Testis (tissue), 3 donors: ENCODE measurements around the gene CACNB2. TPM values are rescaled to one million over a fixed set of nuclear protein-coding genes. Genes with fewer than 3 reads are reported as not detected.

Source experiments
- DNase-seq: peaks from one replicate; pipeline ENCODE4 v3.0.0-alpha.2; 2019
- H3K27ac ChIP-seq, 2 donors: fragments of 200-600 bp; sonication (generic); one replicate each; pipeline ENCODE4 v1.5.1; 2019
- H3K27me3 ChIP-seq: fragments of 200-600 bp; sonication (generic); one replicate; pipeline ENCODE4 v1.5.1; 2019
- H3K36me3 ChIP-seq: fragments of 200-600 bp; sonication (generic); one replicate; pipeline ENCODE4 v1.5.1; 2017; ENCODE audit warnings: low read depth; ENCODE audit errors: missing control alignments
- H3K4me1 ChIP-seq: fragments of 200-600 bp; sonication (generic); one replicate; pipeline ENCODE4 v1.5.1; 2019
- H3K4me3 ChIP-seq, 2 donors: fragments of 200-600 bp; sonication (generic); one replicate each; pipeline ENCODE4 v1.5.1; 2017 to 2019
- H3K9me3 ChIP-seq: fragments of 200-600 bp; sonication (generic); one replicate; pipeline ENCODE4 v1.5.1; 2017
- POLR2A ChIP-seq: fragments of 450-650 bp; IDR thresholded peaks from one replicate; pipeline ENCODE4 v1.6.1; 2017; ENCODE audit warnings: antibody characterized with exemption, mild to moderate bottlenecking, moderate library complexity
- WGBS, 2 donors: methylation state at CpG; one replicate each; pipeline ENCODE4 v1.1.5; 2018; 5-methylcytosine and 5-hydroxymethylcytosine counted together
- intact Hi-C: fragments of 100-400 bp; cut with DNase I; formaldehyde crosslinking; loops from one replicate; pipeline ENCODE4 v1.15.1; 2023; ENCODE audit warnings: low total_unique reads
- polyA plus RNA-seq: library from polyadenylated mRNA; stranded (reverse); fragments of 350-450 nt; fragmentation: Illumina TruSeq; extraction: RNeasy Lipid Tissue Mini Kit (QIAGEN cat#74804); gene quantifications from one replicate; pipeline ENCODE4 v1.2.3, GENCODE V29; 2014; ENCODE audit warnings: low read depth, low replicate concordance; ENCODE audit not compliant: insufficient read depth
- total RNA-seq, 2 donors: library from RNA; depleted of rRNA; stranded (reverse); fragments of >200 nt; gene quantifications; one replicate each; pipeline ENCODE4 v1.2.3, GENCODE V29; 2016
- TF ChIP-seq, protein P1 (sequence below), 3 experiments: fragments of 450-650 bp in 2 of 3; fragments of 200-600 bp in 1 of 3; sonication (generic) in 1 of 3; IDR thresholded peaks; one replicate each; pipeline ENCODE4 v1.5.1; 2016 to 2019; ENCODE audit warnings: antibody characterized with exemption in 3 of 3, mild to moderate bottlenecking in 2 of 3, moderate library complexity in 1 of 3

The CACNB2 gene
- total and polyA plus RNA-seq, 3 donors from 2014 or later, result 1.3 to 4.8 (median 1.4) TPM

DNA sequence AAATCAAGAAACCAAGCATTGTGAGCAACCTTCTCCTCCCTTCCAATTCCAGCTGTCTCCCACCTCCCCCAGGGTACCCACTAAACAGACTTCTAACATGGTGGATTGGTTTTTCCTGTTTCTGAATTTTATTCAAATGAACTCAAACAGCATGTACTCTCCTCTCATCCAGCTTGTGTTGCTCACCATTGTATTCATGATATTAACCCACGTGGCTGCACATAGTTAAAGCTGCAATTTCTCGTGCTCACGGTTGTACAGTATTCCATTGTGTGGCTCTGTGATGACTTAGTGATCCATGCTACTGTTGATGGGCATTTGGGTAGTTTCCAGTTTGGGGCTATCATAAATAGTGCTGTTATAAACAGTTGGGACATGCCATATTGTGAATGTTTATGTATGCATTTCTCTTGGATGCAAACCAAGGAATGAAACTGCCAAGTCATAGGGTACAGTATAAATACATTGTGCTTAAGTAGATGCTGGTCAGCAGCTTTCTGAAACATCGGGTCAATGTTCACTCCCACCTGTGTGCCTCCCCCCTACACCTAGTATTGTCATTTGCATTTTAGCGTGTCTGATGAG lies 124.3 kb downstream of the CACNB2 start:
- intact Hi-C loops, result no loop called here

DNA sequence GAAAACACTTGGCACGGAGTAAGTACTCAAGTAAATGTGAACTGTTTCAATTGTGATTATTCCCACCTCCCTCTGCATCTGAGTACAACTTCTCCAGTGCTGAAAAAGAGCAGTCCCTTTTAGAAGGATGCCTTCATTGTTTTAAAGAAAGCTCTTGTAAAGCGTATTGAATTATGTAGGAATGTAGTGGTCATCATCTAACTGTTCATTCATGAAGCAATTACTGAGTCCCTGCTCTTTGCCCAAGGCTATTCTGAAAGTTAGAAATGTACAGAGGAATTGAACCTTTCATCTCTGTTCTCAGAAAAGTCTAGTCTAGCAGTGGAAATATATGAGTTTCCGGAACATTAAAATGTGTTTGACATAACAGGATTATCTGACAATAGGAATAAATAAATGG lies 127.8 kb downstream of the CACNB2 start:
- Histone ChIP-seq H3K27me3 (no peaks in the 10 kb centered on the region), H3K9me3 (no peaks in the 10 kb centered on the region), H3K4me1 (no peaks in the 10 kb centered on the region), H3K27ac (no peak overlapping the region), H3K4me3 (no peak overlapping the region), H3K36me3 (no peaks in the 10 kb centered on the region)
- intact Hi-C loops, result no loop called here
- DNase-seq, result no peak
- 91 to 94% methylated on average over 3 of the region's 3 CpGs for WGBS, 2 donors
- no peak for TF ChIP-seq POLR2A
- TF ChIP-seq, protein P1, sequence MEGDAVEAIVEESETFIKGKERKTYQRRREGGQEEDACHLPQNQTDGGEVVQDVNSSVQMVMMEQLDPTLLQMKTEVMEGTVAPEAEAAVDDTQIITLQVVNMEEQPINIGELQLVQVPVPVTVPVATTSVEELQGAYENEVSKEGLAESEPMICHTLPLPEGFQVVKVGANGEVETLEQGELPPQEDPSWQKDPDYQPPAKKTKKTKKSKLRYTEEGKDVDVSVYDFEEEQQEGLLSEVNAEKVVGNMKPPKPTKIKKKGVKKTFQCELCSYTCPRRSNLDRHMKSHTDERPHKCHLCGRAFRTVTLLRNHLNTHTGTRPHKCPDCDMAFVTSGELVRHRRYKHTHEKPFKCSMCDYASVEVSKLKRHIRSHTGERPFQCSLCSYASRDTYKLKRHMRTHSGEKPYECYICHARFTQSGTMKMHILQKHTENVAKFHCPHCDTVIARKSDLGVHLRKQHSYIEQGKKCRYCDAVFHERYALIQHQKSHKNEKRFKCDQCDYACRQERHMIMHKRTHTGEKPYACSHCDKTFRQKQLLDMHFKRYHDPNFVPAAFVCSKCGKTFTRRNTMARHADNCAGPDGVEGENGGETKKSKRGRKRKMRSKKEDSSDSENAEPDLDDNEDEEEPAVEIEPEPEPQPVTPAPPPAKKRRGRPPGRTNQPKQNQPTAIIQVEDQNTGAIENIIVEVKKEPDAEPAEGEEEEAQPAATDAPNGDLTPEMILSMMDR (IDR thresholded peaks at IDR 0.05), result no peak

More for the DNA sequence above, 124.3 kb downstream of the CACNB2 start:
- no peak overlapping the region for H3K27ac ChIP-seq
- WGBS, 2 donors, result 78 to 84% methylated on average over 5 of the region's 5 CpGs
- TF ChIP-seq, protein P1 (IDR thresholded peaks at IDR 0.05), result no peak
- no peak for TF ChIP-seq POLR2A
- no peak for DNase-seq
- H3K4me1 ChIP-seq, result no peaks in the 10 kb centered on the region
- no peaks in the 10 kb centered on the region for H3K27me3 ChIP-seq
- H3K4me3 ChIP-seq, result no peak overlapping the region
- H3K36me3 ChIP-seq, result no peaks in the 10 kb centered on the region
- no peaks in the 10 kb centered on the region for H3K9me3 ChIP-seq

DNA sequence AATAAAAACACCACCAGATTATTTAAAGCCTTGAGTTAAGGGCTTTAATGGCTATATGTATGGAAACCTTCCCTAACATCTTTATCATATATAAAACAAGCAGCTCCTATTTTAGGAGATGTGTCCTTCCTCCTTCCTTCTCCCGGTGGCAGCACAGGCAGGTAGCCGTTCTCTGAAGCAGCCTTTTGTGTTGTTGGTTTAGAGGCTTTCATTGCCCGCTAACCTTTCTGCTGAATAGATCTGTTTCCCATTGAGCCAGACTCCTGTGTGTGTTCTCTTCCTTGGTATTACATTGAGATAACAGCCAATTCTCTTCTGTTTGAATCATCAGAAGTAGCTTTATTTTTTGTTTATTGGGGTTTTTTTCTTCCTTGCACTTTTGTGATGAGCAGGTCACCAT lies 131.3 kb downstream of the CACNB2 start:
- WGBS, 2 donors, result 81 to 82% methylated on average over 3 of the region's 3 CpGs
- Histone ChIP-seq H3K27me3 (no peaks in the 10 kb centered on the region), H3K4me3 (no peak overlapping the region), H3K4me1 (no peaks in the 10 kb centered on the region), H3K9me3 (no peaks in the 10 kb centered on the region), H3K36me3 (no peaks in the 10 kb centered on the region), H3K27ac (no peak overlapping the region)
- intact Hi-C loops, result no loop called here
- TF ChIP-seq, protein P1 (IDR thresholded peaks at IDR 0.05), result no peak
- TF ChIP-seq POLR2A, result no peak
- no peak for DNase-seq

DNA sequence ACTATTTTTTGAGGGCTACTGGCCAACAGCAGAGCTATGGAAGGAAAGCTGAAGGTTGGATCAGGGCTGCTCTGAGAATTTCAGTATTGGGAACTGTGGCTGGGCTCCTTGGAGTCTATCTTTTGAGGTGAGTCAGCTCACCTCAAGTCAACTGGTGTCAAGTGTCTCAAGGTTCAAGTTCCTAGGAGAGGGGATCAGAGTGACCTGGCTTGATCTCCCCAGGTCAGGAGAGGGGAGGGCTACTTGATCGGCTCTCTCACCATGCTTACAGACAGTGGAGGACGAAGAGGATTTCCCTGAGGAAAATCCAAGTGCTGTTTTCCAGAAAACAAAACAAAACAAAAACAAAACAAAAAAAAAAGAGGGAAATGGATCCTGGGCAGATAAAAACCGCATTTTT lies 132.8 kb downstream of the CACNB2 start:
- no peak for TF ChIP-seq POLR2A
- TF ChIP-seq, protein P1 (IDR thresholded peaks at IDR 0.05), result no peak
- 73 to 93% methylated on average over 3 of the region's 3 CpGs for WGBS, 2 donors
- Histone ChIP-seq H3K4me1 (no peaks in the 10 kb centered on the region), H3K27me3 (no peaks in the 10 kb centered on the region), H3K27ac (no peak overlapping the region), H3K4me3 (no peak overlapping the region), H3K9me3 (no peaks in the 10 kb centered on the region), H3K36me3 (no peaks in the 10 kb centered on the region)
- DNase-seq, result no peak
- intact Hi-C loops, result no loop called here

DNA sequence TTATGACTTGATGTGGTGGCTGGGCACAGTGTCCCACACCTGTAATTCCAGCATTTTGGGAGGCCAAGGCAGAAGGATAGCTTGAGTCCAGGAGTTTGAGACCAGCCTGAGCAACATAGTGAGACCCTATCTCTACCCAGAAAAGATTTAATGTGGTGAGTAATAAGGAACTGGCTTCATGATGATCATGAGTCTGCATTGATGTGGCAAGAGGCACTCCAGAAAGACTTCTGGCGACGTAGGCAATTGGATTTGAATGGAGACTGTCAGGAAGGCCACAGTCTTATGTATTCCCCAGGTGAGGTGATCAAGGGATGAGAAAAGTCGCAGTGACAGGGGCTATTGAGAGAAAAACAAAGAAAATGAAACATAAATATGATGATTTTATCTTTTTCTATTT lies 138.0 kb downstream of the CACNB2 start:
- WGBS, 2 donors, result 89 to 98% methylated on average over 3 of the region's 3 CpGs
- TF ChIP-seq POLR2A, result no peak
- intact Hi-C loops, result no loop called here

More for the DNA sequence above, 138.0 kb downstream of the CACNB2 start:
- no peak for DNase-seq
- Histone ChIP-seq H3K9me3 (no peaks in the 10 kb centered on the region), H3K27ac (no peak overlapping the region), H3K4me3 (no peak overlapping the region), H3K4me1 (no peaks in the 10 kb centered on the region), H3K27me3 (no peaks in the 10 kb centered on the region), H3K36me3 (no peaks in the 10 kb centered on the region)
